GM23338 (cell line): ENCODE data around the gene LDB3.

Source experiments
- CREB1 ChIP-seq: fragments of 250-450 bp; sonication (Bioruptor Pico); IDR thresholded peaks from 2 replicates; pipeline ENCODE4 v1.5.0; 2020; ENCODE audit warnings: low read depth, mild to moderate bottlenecking, moderate library complexity
- ETS1 ChIP-seq: IDR thresholded peaks from 2 replicates; pipeline ENCODE4 v1.6.1; 2016; ENCODE audit warnings: antibody characterized with exemption
- EZH2 ChIP-seq: fragments of 200-600 bp; sonication (generic); IDR thresholded peaks from one replicate; pipeline ENCODE4 v1.8.0; 2017; ENCODE audit warnings: antibody characterized with exemption, mild to moderate bottlenecking, low read depth; ENCODE audit not compliant: unreplicated experiment
- REST ChIP-seq: IDR thresholded peaks from one replicate; pipeline ENCODE4 v1.6.1; 2018; ENCODE audit warnings: antibody characterized with exemption; ENCODE audit not compliant: unreplicated experiment
- STAT1 ChIP-seq: IDR thresholded peaks from one replicate; pipeline ENCODE4 v1.6.1; 2016; ENCODE audit warnings: antibody characterized with exemption; ENCODE audit not compliant: unreplicated experiment
- ZNF114 ChIP-seq: fragments of 250-450 bp; sonication (Bioruptor Pico); IDR thresholded peaks from 2 replicates; pipeline ENCODE4 v1.5.0; 2020; ENCODE audit warnings: mild to moderate bottlenecking, moderate library complexity
- TF ChIP-seq, protein P1 (sequence below), 2 experiments: fragments of 200-600 bp in 1 of 2; sonication (generic) in 1 of 2; conservative IDR thresholded peaks; 2 replicates each; pipeline versions ENCODE4 v1.5.1 to v1.6.1; 2016 to 2017; ENCODE audit warnings: antibody characterized with exemption in 2 of 2, low read depth in 2 of 2, mild to moderate bottlenecking in 2 of 2, moderate library complexity in 1 of 2

GRCh38 chr10:86682675-86683074 lies 14.4 kb downstream of the LDB3 start:
- TF ChIP-seq, protein P1, sequence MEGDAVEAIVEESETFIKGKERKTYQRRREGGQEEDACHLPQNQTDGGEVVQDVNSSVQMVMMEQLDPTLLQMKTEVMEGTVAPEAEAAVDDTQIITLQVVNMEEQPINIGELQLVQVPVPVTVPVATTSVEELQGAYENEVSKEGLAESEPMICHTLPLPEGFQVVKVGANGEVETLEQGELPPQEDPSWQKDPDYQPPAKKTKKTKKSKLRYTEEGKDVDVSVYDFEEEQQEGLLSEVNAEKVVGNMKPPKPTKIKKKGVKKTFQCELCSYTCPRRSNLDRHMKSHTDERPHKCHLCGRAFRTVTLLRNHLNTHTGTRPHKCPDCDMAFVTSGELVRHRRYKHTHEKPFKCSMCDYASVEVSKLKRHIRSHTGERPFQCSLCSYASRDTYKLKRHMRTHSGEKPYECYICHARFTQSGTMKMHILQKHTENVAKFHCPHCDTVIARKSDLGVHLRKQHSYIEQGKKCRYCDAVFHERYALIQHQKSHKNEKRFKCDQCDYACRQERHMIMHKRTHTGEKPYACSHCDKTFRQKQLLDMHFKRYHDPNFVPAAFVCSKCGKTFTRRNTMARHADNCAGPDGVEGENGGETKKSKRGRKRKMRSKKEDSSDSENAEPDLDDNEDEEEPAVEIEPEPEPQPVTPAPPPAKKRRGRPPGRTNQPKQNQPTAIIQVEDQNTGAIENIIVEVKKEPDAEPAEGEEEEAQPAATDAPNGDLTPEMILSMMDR (conservative IDR thresholded peaks at IDR 0.05; ENCODE audit: low read depth in 2 of 2), result no peak
- no peak for TF ChIP-seq EZH2
- TF ChIP-seq REST, result no peak
- no peak for TF ChIP-seq STAT1
- TF ChIP-seq ZNF114, result no peak
- no peak for TF ChIP-seq CREB1 (CRISPR knock-in tag)
- TF ChIP-seq ETS1, result no peak
